ENCODE data around the gene APBA2. TPM values are rescaled to one million over a fixed set of nuclear protein-coding genes. Genes with fewer than 3 reads are reported as not detected.
A peak's percentile ranks its signal among the peaks of the same experiment; 100 is the strongest.

The APBA2 gene
- total RNA-seq, 2 donors from 2014 or later = 27.1 to 28.9 TPM

DNA sequence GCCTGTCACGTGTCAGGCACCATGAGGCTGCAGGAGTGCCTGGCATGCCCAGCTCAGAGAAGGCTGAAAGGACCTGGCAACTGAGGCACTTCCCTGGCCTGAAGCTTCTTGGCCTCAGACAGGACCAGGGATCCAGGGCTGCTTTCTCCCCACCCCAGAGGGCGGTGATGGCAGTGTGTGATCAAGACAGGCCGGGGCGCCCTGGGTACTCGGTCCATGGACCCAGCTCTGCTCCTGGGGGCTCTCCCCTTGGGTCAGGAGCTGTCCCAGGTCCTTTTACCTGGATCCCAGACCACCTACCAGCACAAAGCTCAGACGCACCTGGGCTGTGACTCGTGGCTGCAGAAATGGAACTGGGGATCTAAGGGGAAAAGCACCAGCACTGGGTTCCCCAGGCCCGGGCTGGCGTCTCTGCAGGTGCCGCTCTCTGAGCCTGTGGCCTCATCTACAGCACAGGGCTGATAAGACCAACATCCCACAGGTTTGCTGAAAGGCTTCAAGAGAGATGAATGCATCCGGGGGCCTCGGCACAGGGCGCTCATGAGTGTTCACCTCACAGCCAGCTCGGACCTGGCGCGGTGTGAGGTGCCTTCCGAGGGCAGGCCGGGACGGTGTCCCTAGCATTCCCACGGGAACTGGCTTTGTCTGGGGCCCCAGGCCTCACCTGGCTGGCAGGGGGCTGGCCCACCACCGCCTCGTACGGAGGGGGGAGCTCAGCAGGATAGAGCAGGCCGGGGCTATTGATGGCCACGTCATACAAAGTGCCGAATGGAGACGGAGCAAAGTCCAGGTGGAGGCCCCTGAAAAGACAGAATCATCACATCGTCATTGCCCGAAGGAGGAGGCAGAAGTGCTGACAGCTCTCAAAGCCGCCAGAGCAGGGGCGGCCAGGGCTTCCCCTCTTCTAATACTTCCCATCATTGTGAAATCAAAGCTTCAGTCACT lies 250.2 kb downstream of the APBA2 start:
- Mint-ChIP-seq H3K27ac (no peak overlapping the region), H3K4me1 (peaks cover 17% of the 10 kb centered on the region), H3K36me3 (ENCODE audit: low read depth) (peaks cover 2% of the 10 kb centered on the region), H3K4me3 (no peak overlapping the region), H3K27me3 (peaks cover 43% of the 10 kb centered on the region)
- ATAC-seq (no peak), DNase-seq (no peak)
- no peaks in the 10 kb centered on the region for H3K9me3 ChIP-seq (ENCODE audit: control insufficient read depth, low read length, poor library complexity, severe bottlenecking)

DNA sequence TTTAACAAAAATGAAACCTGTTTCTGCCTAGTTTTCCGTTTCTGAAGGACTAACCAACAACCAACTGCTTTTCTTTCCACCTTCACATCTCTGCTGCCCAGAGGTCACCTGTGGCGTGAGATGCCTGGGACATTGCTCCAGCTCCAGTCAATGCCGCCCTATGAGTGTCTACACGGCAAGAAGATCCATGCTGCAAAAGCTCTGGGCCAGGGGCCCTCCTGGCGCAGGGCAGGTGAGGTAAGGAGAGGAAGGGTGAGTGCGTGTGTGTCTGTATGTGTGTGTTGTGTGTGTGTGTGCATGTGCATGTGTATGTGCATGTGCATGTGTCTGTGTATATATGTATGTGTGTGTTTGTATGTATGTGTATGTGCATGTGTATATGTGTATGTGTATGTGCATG lies 252.5 kb downstream of the APBA2 start:
- no peak overlapping the region for H3K4me3 Mint-ChIP-seq
- peaks cover 14% of the 10 kb centered on the region for H3K4me1 Mint-ChIP-seq
- DNase-seq (no peak), ATAC-seq (no peak)
- peaks cover 4% of the 10 kb centered on the region for H3K36me3 Mint-ChIP-seq (ENCODE audit: low read depth)
- H3K27me3 Mint-ChIP-seq = peaks cover 62% of the 10 kb centered on the region
- H3K27ac Mint-ChIP-seq = no peak overlapping the region
- H3K9me3 ChIP-seq (ENCODE audit: control insufficient read depth, low read length, poor library complexity, severe bottlenecking) = no peaks in the 10 kb centered on the region

DNA sequence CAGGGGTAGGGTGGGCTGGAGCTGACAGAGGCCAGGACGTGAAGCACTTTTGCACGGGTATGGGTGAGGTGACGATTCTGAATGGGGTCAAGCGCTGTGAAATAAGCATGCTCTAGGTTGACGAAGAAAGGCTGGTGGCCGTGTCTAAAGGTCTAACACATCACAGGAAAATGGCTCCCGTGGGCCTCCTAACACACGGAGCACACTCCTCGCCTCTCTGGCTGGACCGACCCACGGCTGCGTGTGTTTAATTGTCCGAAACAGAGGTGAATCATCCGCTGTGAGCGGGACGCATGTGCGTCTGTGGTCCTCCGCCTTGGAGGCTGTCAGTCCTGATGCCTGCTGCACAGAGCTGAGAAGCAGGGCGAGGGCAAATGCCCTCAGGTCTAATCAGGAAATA lies 253.3 kb downstream of the APBA2 start:
- peaks cover 4% of the 10 kb centered on the region for H3K36me3 Mint-ChIP-seq (ENCODE audit: low read depth)
- H3K27me3 Mint-ChIP-seq = peaks cover 62% of the 10 kb centered on the region
- H3K4me1 Mint-ChIP-seq = peaks cover 14% of the 10 kb centered on the region
- H3K9me3 ChIP-seq (ENCODE audit: control insufficient read depth, low read length, poor library complexity, severe bottlenecking) = no peaks in the 10 kb centered on the region
- H3K27ac Mint-ChIP-seq = no peak overlapping the region
- ATAC-seq (no peak), DNase-seq (no peak)
- no peak overlapping the region for H3K4me3 Mint-ChIP-seq

DNA sequence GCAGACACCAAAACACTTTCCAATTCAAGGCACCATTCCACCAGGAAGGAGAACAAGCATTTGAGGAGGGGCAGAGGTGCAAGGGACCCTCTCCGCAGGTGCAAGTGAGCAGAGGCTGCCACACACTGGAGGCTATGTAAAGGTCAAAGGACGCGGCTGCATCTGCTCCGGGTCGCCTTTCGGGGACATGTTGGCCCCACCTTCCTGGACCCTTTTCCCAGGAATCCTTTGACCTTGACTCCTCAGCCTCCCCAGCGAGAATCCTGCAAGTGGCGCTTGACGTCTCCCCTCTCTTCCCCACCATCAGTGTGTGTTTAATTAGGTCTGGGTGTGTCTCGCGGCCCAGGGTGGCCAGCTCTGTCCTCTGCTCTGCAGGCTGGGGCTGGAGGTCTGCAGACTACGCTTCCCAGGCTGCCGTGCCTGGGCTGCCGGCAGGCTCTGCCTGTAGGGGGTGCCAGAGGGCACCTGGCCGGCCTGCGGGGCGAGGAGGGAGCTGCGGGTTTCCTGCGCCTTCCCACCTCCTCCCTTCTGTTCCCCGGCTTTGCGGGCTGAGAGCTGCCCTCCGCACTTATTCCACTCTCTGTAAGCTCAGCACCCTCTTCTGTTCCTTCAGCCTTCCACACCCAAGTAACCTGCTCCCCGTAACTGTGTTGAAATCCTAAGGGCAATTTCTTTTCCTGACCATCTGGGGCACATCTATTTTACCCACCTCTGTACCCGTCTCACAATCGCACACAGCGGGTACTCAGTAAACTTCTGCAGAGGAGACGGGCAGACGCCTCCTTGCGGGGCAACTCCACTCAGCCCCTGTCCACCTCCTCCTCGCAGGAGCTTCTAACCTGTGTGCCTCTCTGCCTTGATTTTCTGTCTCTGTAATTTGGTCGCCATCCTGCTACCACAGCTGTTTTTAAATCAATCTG lies 254.0 kb downstream of the APBA2 start:
- Mint-ChIP-seq H3K27ac (no peak overlapping the region), H3K36me3 (ENCODE audit: low read depth) (peaks cover 4% of the 10 kb centered on the region), H3K27me3 (peaks cover 62% of the 10 kb centered on the region), H3K4me1 (peaks cover 14% of the 10 kb centered on the region), H3K4me3 (no peak overlapping the region)
- DNase-seq = peak in 1 of 3 donors; percentile 49
- peak; percentile 74 for ATAC-seq
- no peaks in the 10 kb centered on the region for H3K9me3 ChIP-seq (ENCODE audit: control insufficient read depth, low read length, poor library complexity, severe bottlenecking)

DNA sequence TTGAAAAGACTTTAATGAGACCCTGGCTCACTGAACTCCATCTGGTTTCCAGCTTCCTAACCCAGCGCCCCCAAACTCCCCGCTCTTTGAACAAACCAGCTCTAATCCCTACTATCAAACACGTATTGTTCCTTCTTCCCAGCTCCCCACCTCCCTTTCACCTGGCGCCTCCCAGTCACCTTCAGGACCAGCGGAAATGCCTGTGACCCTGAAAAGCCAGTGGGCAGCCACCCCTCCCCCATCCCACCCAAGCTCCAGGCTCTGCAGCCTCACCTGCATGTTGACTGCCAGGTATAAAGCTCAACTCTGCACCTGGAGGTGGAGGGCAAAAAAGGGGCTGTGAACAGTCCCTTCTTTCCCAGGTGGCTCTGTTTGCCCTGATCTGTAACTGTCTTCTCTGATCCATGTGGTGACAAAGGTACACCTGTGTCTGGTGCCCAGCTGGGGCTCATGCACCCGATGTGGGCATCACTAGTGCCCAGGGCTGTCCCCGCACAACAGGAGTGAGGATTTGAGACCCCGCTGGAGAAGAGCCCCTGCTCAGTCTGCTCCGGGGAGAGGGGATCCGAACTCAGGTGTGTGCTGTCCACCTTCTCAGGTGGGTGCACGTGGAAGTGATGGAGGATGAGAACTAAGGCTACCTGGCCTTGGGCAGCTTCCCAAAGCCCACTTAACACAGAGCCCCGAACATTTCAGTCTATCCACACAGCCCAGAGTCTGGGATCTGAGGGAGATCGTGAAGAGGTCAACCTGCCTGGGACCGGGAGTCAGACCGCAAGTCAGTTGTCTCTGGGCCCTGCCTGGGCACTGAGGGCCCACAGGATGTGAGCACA lies 254.9 kb downstream of the APBA2 start:
- peaks cover 62% of the 10 kb centered on the region for H3K27me3 Mint-ChIP-seq
- DNase-seq = no peak

DNA sequence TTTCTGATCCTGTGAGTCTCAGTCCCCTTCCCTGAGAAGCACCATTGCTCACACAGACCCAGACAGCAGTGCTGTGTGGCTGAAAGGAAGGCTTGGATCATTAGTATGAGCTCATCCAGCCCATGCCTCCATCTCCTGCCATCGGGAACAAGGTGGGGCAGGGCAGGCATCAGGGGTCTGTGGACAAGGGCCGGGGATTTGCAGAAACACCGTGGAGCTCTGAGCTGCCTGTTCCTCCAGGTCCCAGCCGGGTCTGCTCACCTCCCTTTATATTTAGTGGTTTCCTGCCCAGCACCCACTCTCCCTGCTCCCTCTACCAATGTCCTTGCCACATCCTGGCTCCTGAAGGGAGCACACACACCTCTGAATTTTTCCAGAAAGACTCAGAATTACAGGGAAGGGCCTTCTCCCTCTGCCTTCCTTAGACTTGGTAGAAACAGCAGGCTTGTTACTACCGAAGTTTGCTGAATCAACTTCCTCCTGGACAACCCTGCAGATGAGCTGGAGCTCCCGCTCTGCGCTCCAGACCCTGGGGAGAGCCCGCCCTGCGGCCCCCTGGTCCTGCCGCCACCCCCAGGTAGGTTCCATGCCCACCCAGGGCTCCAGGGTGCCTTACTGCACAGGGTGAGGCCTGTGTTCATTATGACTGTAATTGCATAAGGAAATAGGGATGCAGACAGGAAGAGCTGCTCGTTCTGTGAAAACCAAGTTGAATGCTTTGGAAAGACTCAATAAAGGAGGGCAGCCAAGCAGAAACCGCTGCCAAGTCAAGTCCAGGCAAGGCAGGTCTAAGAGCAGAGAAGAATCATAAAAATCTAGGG lies 255.7 kb downstream of the APBA2 start:
- H3K9me3 ChIP-seq (ENCODE audit: control insufficient read depth, low read length, poor library complexity, severe bottlenecking) = no peaks in the 10 kb centered on the region

More for the DNA sequence above, 254.9 kb downstream of the APBA2 start:
- Mint-ChIP-seq H3K27ac (no peak overlapping the region), H3K36me3 (ENCODE audit: low read depth) (peaks cover 4% of the 10 kb centered on the region), H3K4me3 (no peak overlapping the region), H3K4me1 (peaks cover 14% of the 10 kb centered on the region)
- H3K9me3 ChIP-seq (ENCODE audit: control insufficient read depth, low read length, poor library complexity, severe bottlenecking) = no peaks in the 10 kb centered on the region
- no peak for ATAC-seq

DNA sequence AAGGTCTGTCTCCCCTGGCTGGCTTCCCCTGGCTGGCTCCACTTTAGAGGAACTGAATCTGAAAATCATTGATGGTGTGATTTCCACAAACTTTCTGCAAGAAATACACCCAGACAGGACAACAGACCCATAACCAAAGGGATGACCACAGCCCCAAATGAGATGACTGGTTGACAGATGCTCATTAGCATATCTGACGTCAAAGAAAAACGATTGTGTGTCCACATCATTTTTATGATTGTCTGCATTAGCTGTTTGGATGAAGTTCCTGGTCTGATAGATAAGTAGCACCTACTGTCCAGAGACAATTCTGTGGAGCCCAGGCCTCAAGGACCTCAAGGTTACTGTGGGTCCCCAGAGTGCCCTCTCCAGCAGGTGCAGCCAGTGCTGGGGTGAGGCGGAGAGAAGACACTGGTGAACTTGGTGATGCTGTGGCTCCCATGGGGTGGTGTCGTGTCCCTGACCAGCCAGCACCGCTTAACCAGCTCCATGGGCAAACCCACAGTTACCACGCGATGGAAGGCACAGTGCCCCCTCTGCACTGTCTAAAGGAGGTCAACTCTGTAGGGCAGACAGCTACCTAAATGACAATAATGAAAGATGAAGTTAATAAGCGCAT lies 256.5 kb downstream of the APBA2 start:
- Mint-ChIP-seq H3K27ac (no peak overlapping the region), H3K4me1 (peaks cover 14% of the 10 kb centered on the region), H3K4me3 (no peak overlapping the region), H3K36me3 (ENCODE audit: low read depth) (peaks cover 4% of the 10 kb centered on the region), H3K27me3 (peaks cover 70% of the 10 kb centered on the region)
- DNase-seq (no peak), ATAC-seq (no peak)
- H3K9me3 ChIP-seq (ENCODE audit: control insufficient read depth, low read length, poor library complexity, severe bottlenecking) = no peaks in the 10 kb centered on the region

More for the DNA sequence above, 255.7 kb downstream of the APBA2 start:
- Mint-ChIP-seq H3K27me3 (peaks cover 69% of the 10 kb centered on the region), H3K4me1 (peaks cover 14% of the 10 kb centered on the region), H3K36me3 (ENCODE audit: low read depth) (peaks cover 4% of the 10 kb centered on the region), H3K27ac (no peak overlapping the region), H3K4me3 (no peak overlapping the region)
- DNase-seq (no peak), ATAC-seq (no peak)

DNA sequence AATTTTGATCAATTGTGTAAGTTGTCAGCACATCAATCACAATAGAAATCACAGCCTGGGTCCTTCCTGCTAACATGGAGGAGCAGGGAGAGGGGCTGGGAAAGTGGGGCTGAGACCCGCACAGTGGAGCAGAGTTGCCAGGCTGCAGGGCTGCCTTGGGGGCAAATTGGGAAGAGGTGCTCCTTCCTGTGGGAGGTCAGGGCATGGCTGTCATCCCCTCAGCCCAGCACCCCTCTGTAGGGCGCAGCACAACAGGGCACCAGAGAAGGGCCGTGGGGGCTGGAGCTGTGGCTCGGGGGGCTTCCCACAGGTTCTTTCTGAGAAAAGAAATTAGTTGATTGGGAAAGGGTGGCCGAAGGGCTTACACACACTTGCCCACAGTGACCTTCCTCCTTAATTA lies 257.5 kb downstream of the APBA2 start:
- Mint-ChIP-seq H3K4me3 (no peak overlapping the region), H3K27ac (no peak overlapping the region)

DNA sequence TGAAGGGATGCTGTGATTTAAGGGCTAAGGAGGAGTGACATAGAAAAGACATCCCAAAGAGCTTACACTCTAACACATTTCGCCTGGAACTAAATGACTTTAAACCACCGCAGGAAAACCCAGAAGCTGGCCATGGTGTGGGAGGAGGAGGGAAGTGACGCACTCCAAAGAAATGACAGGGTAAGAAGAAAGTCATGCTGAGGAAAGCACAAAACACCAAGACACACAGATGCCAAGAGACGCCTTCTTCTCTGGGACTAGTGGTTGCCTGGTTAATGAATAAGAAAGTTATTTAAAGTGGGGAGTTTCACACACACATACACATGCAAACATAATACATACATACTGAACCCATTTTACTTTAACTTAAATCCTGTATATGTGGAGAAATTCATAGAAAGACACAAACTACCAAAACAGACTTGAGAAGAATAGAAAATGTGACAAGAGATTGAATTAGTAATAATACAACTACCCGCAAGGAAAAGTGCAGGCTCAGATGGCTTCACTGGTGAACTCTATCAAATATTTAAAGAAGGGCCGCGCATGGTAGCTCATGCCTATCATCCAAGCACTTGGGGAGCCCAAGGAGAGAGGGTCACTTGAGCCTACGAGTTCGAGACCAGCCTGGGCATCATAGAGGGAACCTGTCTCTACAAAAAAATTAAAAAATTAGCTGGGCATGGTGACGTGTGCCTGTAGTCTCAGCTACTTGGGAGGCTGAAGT lies 258.3 kb downstream of the APBA2 start:
- ATAC-seq = no peak
- Mint-ChIP-seq H3K27me3 (peaks cover 61% of the 10 kb centered on the region), H3K4me3 (no peak overlapping the region)

More for the DNA sequence above, 257.5 kb downstream of the APBA2 start:
- DNase-seq (no peak), ATAC-seq (no peak)
- H3K9me3 ChIP-seq (ENCODE audit: control insufficient read depth, low read length, poor library complexity, severe bottlenecking) = no peaks in the 10 kb centered on the region
- Mint-ChIP-seq H3K27me3 (peaks cover 66% of the 10 kb centered on the region), H3K4me1 (peaks cover 13% of the 10 kb centered on the region), H3K36me3 (ENCODE audit: low read depth) (peaks cover 4% of the 10 kb centered on the region)

DNA sequence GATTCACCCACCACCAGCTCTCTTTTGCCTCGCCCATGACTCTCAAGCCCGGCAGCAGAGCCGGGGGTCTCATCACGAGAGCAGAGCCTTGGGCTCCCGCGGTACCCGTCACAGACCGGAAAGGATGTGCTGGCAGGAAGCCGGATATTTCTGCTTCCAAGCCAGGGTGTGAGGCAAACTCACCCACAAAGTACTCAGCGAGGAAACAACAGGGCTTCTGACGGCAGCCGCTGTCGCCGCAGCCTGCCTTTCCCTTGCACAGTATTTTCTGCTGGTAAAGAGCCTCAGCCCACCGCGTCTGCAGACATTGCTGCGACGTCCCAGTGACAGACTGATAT lies 263.9 kb downstream of the APBA2 start:
- H3K27me3 Mint-ChIP-seq = peaks cover 13% of the 10 kb centered on the region
- H3K4me1 Mint-ChIP-seq = no peaks in the 10 kb centered on the region
- DNase-seq (no peak), ATAC-seq (no peak)
- no peak overlapping the region for H3K4me3 Mint-ChIP-seq
- H3K9me3 ChIP-seq (ENCODE audit: control insufficient read depth, low read length, poor library complexity, severe bottlenecking) = no peaks in the 10 kb centered on the region
- no peak overlapping the region for H3K27ac Mint-ChIP-seq
- H3K36me3 Mint-ChIP-seq (ENCODE audit: low read depth) = no peaks in the 10 kb centered on the region

More for the DNA sequence above, 258.3 kb downstream of the APBA2 start:
- DNase-seq = no peak
- no peaks in the 10 kb centered on the region for H3K9me3 ChIP-seq (ENCODE audit: control insufficient read depth, low read length, poor library complexity, severe bottlenecking)
- Mint-ChIP-seq H3K27ac (no peak overlapping the region), H3K4me1 (peaks cover 9% of the 10 kb centered on the region), H3K36me3 (ENCODE audit: low read depth) (peaks cover 2% of the 10 kb centered on the region)

All from T-helper 17 cell (primary cell).